ENCODE data around the gene C7. TPM values are rescaled to one million over a fixed set of nuclear protein-coding genes. Genes with fewer than 3 reads are reported as not detected.

Gene C7
- total RNA-seq, 1 donor from 2014 or later: 0.33 TPM

GRCh38 chr5:40999142-40999541 is 89.8 kb downstream of the C7 start:
- Mint-ChIP-seq H3K27me3 (ENCODE audit: low read depth) (no peaks in the 10 kb centered on the region), H3K4me3 (no peak overlapping the region), H3K36me3 (ENCODE audit: low read depth) (no peaks in the 10 kb centered on the region), H3K27ac (ENCODE audit: unreplicated experiment) (no peak overlapping the region), H3K4me1 (no peaks in the 10 kb centered on the region), H3K9me3 (no peaks in the 10 kb centered on the region)
- DNase-seq (ENCODE audit: low read depth, low spot score): no peak
- TF ChIP-seq CTCF (conservative IDR thresholded peaks at IDR 0.05): no peak

- Mint-ChIP-seq H3K4me1 (no peaks in the 10 kb centered on the region), H3K27me3 (ENCODE audit: low read depth) (no peaks in the 10 kb centered on the region), H3K27ac (ENCODE audit: unreplicated experiment) (no peak overlapping the region), H3K36me3 (ENCODE audit: low read depth) (no peaks in the 10 kb centered on the region), H3K4me3 (no peak overlapping the region), H3K9me3 (no peaks in the 10 kb centered on the region)
- DNase-seq (ENCODE audit: low read depth, low spot score): no peak
- TF ChIP-seq CTCF (conservative IDR thresholded peaks at IDR 0.05): no peak
Measured at GRCh38 chr5:40999966-41000365, 90.7 kb downstream of the C7 start.

GRCh38 chr5:41003670-41004376 is 94.5 kb downstream of the C7 start:
- Mint-ChIP-seq H3K4me1 (no peaks in the 10 kb centered on the region), H3K36me3 (ENCODE audit: low read depth) (no peaks in the 10 kb centered on the region), H3K27ac (ENCODE audit: unreplicated experiment) (no peak overlapping the region), H3K4me3 (no peak overlapping the region), H3K27me3 (ENCODE audit: low read depth) (no peaks in the 10 kb centered on the region), H3K9me3 (no peaks in the 10 kb centered on the region)
- no peak for DNase-seq (ENCODE audit: low read depth, low spot score)
- no peak for TF ChIP-seq CTCF (conservative IDR thresholded peaks at IDR 0.05)

GRCh38 chr5:41004931-41005330 is 95.6 kb downstream of the C7 start:
- H3K27me3 Mint-ChIP-seq (ENCODE audit: low read depth): no peaks in the 10 kb centered on the region
- DNase-seq (ENCODE audit: low read depth, low spot score): no peak
- no peak overlapping the region for H3K4me3 Mint-ChIP-seq
- H3K9me3 Mint-ChIP-seq: no peaks in the 10 kb centered on the region
- no peak for TF ChIP-seq CTCF (conservative IDR thresholded peaks at IDR 0.05)
- no peaks in the 10 kb centered on the region for H3K36me3 Mint-ChIP-seq (ENCODE audit: low read depth)
- no peak overlapping the region for H3K27ac Mint-ChIP-seq (ENCODE audit: unreplicated experiment)
- no peaks in the 10 kb centered on the region for H3K4me1 Mint-ChIP-seq

- no peak overlapping the region for H3K27ac Mint-ChIP-seq (ENCODE audit: unreplicated experiment)
- no peaks in the 10 kb centered on the region for H3K4me1 Mint-ChIP-seq
- no peaks in the 10 kb centered on the region for H3K36me3 Mint-ChIP-seq (ENCODE audit: low read depth)
- no peak overlapping the region for H3K4me3 Mint-ChIP-seq
- no peak for DNase-seq (ENCODE audit: low read depth, low spot score)
- H3K9me3 Mint-ChIP-seq: no peaks in the 10 kb centered on the region
- no peaks in the 10 kb centered on the region for H3K27me3 Mint-ChIP-seq (ENCODE audit: low read depth)
- TF ChIP-seq CTCF (conservative IDR thresholded peaks at IDR 0.05): no peak
Measured at GRCh38 chr5:41009232-41009631, 99.9 kb downstream of the C7 start.
